Adrenal gland (tissue), 5 donors: ENCODE results near the gene NUP133.

Experiments
- POLR2A ChIP-seq, 2 donors: fragments of 450-650 bp; IDR thresholded peaks; one replicate each; pipeline ENCODE4 v1.6.1; 2017; ENCODE audit warnings: antibody characterized with exemption in 2 of 2, mild to moderate bottlenecking in 2 of 2, moderate library complexity in 1 of 2
- TF ChIP-seq, protein P1 (sequence below), 6 experiments: fragments of 450-650 bp in 4 of 6; fragments of 200-600 bp in 2 of 6; sonication (generic) in 1 of 6; IDR thresholded peaks; 1 replicate in 5 of 6; 2 replicates in 1 of 6; pipeline versions ENCODE4 v1.5.1 to v1.8.0; 2016 to 2021; ENCODE audit warnings: antibody characterized with exemption in 6 of 6, mild to moderate bottlenecking in 2 of 6, moderate library complexity in 1 of 6
- donor health status: DM: no; HTN: no; CAD: no.

DNA sequence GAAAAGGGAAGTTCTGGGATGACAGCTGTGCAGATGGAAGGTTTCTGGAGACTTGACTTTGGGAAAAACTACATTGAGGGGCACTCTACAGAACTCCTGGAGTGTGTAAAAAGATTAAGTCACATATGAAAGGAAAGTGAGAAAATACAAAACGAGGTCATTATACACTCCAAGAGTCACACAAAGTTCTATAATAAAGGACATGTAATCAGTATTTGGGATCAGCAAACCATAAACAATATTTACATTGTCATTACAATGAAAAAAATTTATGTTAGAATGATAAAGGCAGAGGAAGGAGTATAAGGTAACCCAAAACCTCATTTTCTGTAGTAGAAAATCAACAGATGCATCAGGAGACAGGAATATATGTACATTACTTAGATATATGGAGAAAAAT, 22.8 kb downstream of the NUP133 start:
- TF ChIP-seq, protein P1, sequence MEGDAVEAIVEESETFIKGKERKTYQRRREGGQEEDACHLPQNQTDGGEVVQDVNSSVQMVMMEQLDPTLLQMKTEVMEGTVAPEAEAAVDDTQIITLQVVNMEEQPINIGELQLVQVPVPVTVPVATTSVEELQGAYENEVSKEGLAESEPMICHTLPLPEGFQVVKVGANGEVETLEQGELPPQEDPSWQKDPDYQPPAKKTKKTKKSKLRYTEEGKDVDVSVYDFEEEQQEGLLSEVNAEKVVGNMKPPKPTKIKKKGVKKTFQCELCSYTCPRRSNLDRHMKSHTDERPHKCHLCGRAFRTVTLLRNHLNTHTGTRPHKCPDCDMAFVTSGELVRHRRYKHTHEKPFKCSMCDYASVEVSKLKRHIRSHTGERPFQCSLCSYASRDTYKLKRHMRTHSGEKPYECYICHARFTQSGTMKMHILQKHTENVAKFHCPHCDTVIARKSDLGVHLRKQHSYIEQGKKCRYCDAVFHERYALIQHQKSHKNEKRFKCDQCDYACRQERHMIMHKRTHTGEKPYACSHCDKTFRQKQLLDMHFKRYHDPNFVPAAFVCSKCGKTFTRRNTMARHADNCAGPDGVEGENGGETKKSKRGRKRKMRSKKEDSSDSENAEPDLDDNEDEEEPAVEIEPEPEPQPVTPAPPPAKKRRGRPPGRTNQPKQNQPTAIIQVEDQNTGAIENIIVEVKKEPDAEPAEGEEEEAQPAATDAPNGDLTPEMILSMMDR (IDR thresholded peaks at IDR 0.05) = no peak
- no peak for TF ChIP-seq POLR2A (IDR thresholded peaks at IDR 0.05)
